ENCODE measurements around the gene ALG14. TPM values are rescaled to one million over a fixed set of nuclear protein-coding genes. Genes with fewer than 3 reads are reported as not detected.

ALG14 gene
- polyA plus RNA-seq, 1 of the 3 experiments (the other 2 are of a cell fraction), result 2.5 TPM

GRCh38 chr1:95086949-95087533, 14.3 kb upstream of the ALG14 start:
- Histone ChIP-seq H3K4me1 (ENCODE audit: control insufficient read depth in 1 of 2, insufficient read depth in 2 of 2, low read depth in 1 of 2, low read length in 1 of 2) (peaks cover 5% of the 10 kb centered on the region in 2 experiments; a peak in 2 of 4 replicates), H3F3A (replicated peaks; ENCODE audit: insufficient read depth) (peaks cover 10% of the 10 kb centered on the region), H3K79me2 (ENCODE audit: insufficient read depth) (no peaks in the 10 kb centered on the region), H3K9me3 (no peaks in the 10 kb centered on the region; the same call in 1 of the 2 replicates), H3K27ac (ENCODE audit: low read depth in 2 of 2, low read length in 1 of 2) (peak overlapping the region; percentile 26 to 88; a peak in 3 of 4 replicates), H3K36me3 (replicated peaks in 1 of 2; ENCODE audit: control insufficient read depth in 1 of 2, insufficient read depth in 2 of 2, low read length in 1 of 2) (no peaks in the 10 kb centered on the region), H4K20me1 (ENCODE audit: insufficient read depth) (no peaks in the 10 kb centered on the region), H3K9ac (peak overlapping the region; percentile 55; the same call in 1 of the 2 replicates), H2AFZ (ENCODE audit: low read depth) (peak overlapping the region; percentile 62; the same call in 1 of the 2 replicates), H3K4me3 (ENCODE audit: low read depth in 2 of 2, low read length in 1 of 2) (no peak overlapping the region), H3K4me2 (peak overlapping the region; percentile 14; the same call in 1 of the 2 replicates), H3K27me3 (ENCODE audit: insufficient read depth) (no peaks in the 10 kb centered on the region), H3K9me2 (no peaks in the 10 kb centered on the region)
- ChIA-PET POLR2A (no interaction called here), CTCF (no interaction called here)
- 19% methylated on average over 5 of the region's 5 CpGs for WGBS (ENCODE audit: low lambda C conversion rate)
- DNase-seq, result no peak
- TF ChIP-seq USF2 (IDR thresholded peaks at IDR 0.05; ENCODE audit: borderline replicate concordance, low read depth, low read length) (no peak), GATA2 (CRISPR knock-in tag; IDR thresholded peaks at IDR 0.05) (no peak), RCOR1 (IDR thresholded peaks at IDR 0.05; ENCODE audit: low read length) (no peak), MXI1 (IDR thresholded peaks at IDR 0.05; ENCODE audit: low read depth, low read length) (no peak), RAD21 (IDR thresholded peaks at IDR 0.05; ENCODE audit: low read length) (no peak), YY1 (IDR thresholded peaks at IDR 0.05; ENCODE audit: low read depth) (no peak), JUND (IDR thresholded peaks at IDR 0.05) (peak; percentile 89), PBX3 (IDR thresholded peaks at IDR 0.05) (peak; percentile 60), TAF1 (IDR thresholded peaks at IDR 0.05; ENCODE audit: borderline replicate concordance, low read depth, low read length) (no peak), USF1 (IDR thresholded peaks at IDR 0.05; ENCODE audit: borderline replicate concordance, low read depth) (no peak), FOXJ3 (CRISPR knock-in tag; IDR thresholded peaks at IDR 0.05) (no peak), IRF3 (IDR thresholded peaks at IDR 0.05; ENCODE audit: low read depth, low read length) (no peak), FOXM1 (IDR thresholded peaks at IDR 0.05; ENCODE audit: low read depth) (no peak), TEAD4 (IDR thresholded peaks at IDR 0.05; ENCODE audit: borderline replicate concordance, insufficient read depth) (peak; percentile 67), REST (IDR thresholded peaks at IDR 0.05; ENCODE audit: low read depth, low read length) (no peak), EP300 (IDR thresholded peaks at IDR 0.05; ENCODE audit: borderline replicate concordance in 1 of 2, low read depth in 1 of 2, low read length in 1 of 2) (peak in 1 of 2 experiments; percentile 86; a peak in 2 of 4 replicates), MEF2A (IDR thresholded peaks at IDR 0.05; ENCODE audit: borderline replicate concordance, low read depth) (peak; percentile 59; the same call in 1 of the 2 replicates), TCF12 (IDR thresholded peaks at IDR 0.05) (peak; percentile 72), POLR2AphosphoS5 (IDR thresholded peaks at IDR 0.05; ENCODE audit: low read depth, low read length) (peak; percentile 43; the same call in 1 of the 2 replicates), RXRA (IDR thresholded peaks at IDR 0.05; ENCODE audit: borderline replicate concordance, low read depth) (peak; percentile 91), SIN3A (IDR thresholded peaks at IDR 0.05; ENCODE audit: borderline replicate concordance, low read depth, low read length) (no peak), MAX (IDR thresholded peaks at IDR 0.05; ENCODE audit: low read depth) (no peak), RFX5 (IDR thresholded peaks at IDR 0.05; ENCODE audit: low read length) (no peak), CTCF (IDR thresholded peaks at IDR 0.05) (no peak)

Measured in SK-N-SH (cell line).